Activated naive CD4-positive, alpha-beta T cell treated with anti-CD3 and anti-CD28 coated beads, Interleukin-2, amount 50 U/mL, for 72 hours (primary cell): ENCODE measurements around the gene TUB. TPM values are rescaled to one million over a fixed set of nuclear protein-coding genes. Genes with fewer than 3 reads are reported as not detected.

Source experiments
- ATAC-seq, 2 donors: fragments of 150-1000 bp; cut with Tn5 transposase; 2 replicates each; pipeline ENCODE4 v1.10.0; 2021; ENCODE audit warnings: mild to moderate bottlenecking in 2 of 2, moderate library complexity in 2 of 2
- DNase-seq, 2 donors: peaks; one replicate each; pipeline ENCODE4 v3.0.0; 2021 to 2022; ENCODE audit warnings: low spot score in 2 of 2
- H3K27ac Mint-ChIP-seq, 2 donors: one replicate each; pipeline ENCODE4 v1.8.0; 2022; ENCODE audit warnings: mild to moderate bottlenecking in 2 of 2, mixed read lengths in 2 of 2
- H3K36me3 Mint-ChIP-seq, 2 donors: one replicate each; pipeline ENCODE4 v1.8.0; 2022; ENCODE audit warnings: mixed read lengths in 2 of 2
- H3K9me3 Mint-ChIP-seq, 2 donors: one replicate each; pipeline ENCODE4 v1.8.0; 2022; ENCODE audit warnings: mixed read lengths in 2 of 2
- total RNA-seq, 2 donors: library from RNA; stranded (reverse); gene quantifications; one replicate each; pipeline ENCODE4 v1.2.3, GENCODE V29; 2022

Gene TUB
- total RNA-seq, 2 donors from 2014 or later, result 0.07 to 0.41 TPM

DNA sequence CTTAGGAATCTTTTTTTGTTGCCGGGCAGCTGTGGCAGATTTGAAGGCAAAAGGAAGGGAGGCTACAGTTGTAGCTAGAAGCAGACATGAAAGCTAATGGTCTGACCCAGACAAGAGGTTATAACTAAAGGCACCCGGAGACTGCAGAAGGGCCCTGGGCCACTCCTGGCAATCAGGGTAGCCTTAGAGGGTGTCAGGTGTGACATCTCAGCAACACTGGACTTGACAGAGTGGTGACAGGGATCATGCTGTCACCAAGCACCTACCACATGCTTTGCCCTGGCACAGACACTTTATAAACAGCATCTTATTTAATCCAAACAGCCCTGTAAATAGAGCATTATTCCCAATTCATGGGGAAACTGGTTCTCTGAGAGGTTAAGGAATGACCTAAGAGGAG lies 25.7 kb downstream of the TUB start:
- Mint-ChIP-seq H3K9me3 (no peaks in the 10 kb centered on the region), H3K36me3 (no peaks in the 10 kb centered on the region), H3K27ac (peak overlapping the region in 1 of 2 donors; percentile 66)
- DNase-seq, result no peak
- ATAC-seq, result no peak

- Mint-ChIP-seq H3K36me3 (no peaks in the 10 kb centered on the region), H3K27ac (no peak overlapping the region), H3K9me3 (no peaks in the 10 kb centered on the region)
- DNase-seq (no peak), ATAC-seq (no peak)
These were observed 26.6 kb downstream of the TUB start for GRCh38 chr11:8107642-8108041.

DNA sequence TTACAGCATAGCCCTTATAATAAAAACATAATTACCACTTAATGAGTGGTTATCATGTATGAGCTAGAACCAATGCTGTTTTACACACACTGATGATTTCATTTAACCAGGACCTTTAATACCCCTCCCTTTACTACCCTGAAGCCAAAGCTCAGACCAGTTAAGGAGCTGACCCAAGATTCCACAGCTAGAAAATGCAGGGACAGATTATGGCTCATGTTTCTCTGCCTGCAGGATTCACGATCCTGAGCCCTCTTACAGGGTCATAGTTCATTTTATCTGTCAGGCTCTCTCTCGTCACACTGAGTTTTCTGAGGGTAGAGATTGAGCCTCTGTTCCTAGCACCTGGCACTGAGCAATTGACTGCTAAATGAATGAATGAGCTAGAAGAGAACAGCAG lies 27.4 kb downstream of the TUB start:
- ATAC-seq (no peak), DNase-seq (no peak)
- no peaks in the 10 kb centered on the region for H3K36me3 Mint-ChIP-seq
- H3K27ac Mint-ChIP-seq, result no peak overlapping the region
- H3K9me3 Mint-ChIP-seq, result no peaks in the 10 kb centered on the region

- H3K9me3 Mint-ChIP-seq, result peaks cover under 1 to 3% of the 10 kb centered on the region in 2 donors
- ATAC-seq, result no peak
- DNase-seq, result no peak
- peak overlapping the region in 1 of 2 donors; percentile 85 for H3K27ac Mint-ChIP-seq
- H3K36me3 Mint-ChIP-seq, result peaks cover 2 to 11% of the 10 kb centered on the region in 2 donors
These were observed 28.7 kb downstream of the TUB start for GRCh38 chr11:8109675-8110074.

GRCh38 chr11:8110396-8110795 lies 29.4 kb downstream of the TUB start:
- peak overlapping the region in 1 of 2 donors; percentile 46 for H3K27ac Mint-ChIP-seq
- no peak for DNase-seq
- H3K36me3 Mint-ChIP-seq, result peaks cover 8 to 18% of the 10 kb centered on the region in 2 donors
- peaks cover 5 to 8% of the 10 kb centered on the region in 2 donors for H3K9me3 Mint-ChIP-seq
- no peak for ATAC-seq

GRCh38 chr11:8111636-8112035 lies 30.6 kb downstream of the TUB start:
- DNase-seq (no peak), ATAC-seq (no peak)
- peaks cover 18 to 29% of the 10 kb centered on the region in 2 donors for H3K36me3 Mint-ChIP-seq
- H3K27ac Mint-ChIP-seq, result no peak overlapping the region
- peaks cover 5 to 8% of the 10 kb centered on the region in 2 donors for H3K9me3 Mint-ChIP-seq

- ATAC-seq (no peak), DNase-seq (no peak)
- no peak overlapping the region for H3K27ac Mint-ChIP-seq
- peaks cover 16 to 22% of the 10 kb centered on the region in 2 donors for H3K36me3 Mint-ChIP-seq
- peaks cover 5 to 7% of the 10 kb centered on the region in 2 donors for H3K9me3 Mint-ChIP-seq
These were observed 41.3 kb downstream of the TUB start for GRCh38 chr11:8122173-8122764.

DNA sequence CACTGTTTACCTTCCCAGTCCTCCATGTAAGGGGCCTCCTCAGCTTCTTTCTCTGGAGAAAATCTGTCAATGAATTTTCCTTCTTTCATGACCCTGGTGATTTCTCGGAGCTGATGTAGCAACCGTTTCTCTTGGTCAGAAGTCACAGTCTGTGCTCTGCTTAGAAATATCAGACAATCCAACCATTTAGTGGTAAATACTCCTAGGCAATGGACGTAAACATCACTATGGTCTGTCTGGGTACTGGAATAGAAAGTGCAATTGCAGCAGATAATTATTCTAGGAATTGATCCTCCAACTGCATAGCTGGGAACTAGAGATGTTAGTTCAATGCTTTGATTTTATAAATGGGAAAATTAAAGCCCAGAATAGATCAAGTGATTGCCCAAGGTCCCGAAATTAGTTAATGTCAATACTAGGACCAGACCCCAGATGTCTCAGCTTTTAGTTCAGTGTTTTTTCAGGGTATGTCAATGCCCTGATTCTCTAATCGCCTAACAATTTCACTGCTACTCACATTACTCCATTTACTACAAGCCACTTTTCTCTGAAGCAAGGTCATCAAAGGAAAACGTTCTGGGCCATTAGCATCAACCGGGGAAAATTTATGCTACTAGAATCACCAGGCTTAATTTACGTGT lies 45.8 kb downstream of the TUB start:
- DNase-seq (no peak), ATAC-seq (no peak)
- peaks cover 4 to 5% of the 10 kb centered on the region in 2 donors for H3K9me3 Mint-ChIP-seq
- H3K27ac Mint-ChIP-seq, result no peak overlapping the region
- H3K36me3 Mint-ChIP-seq, result peaks cover 0 to 6% of the 10 kb centered on the region in 2 donors

GRCh38 chr11:8127447-8127846 lies 46.4 kb downstream of the TUB start:
- ATAC-seq (no peak), DNase-seq (no peak)
- Mint-ChIP-seq H3K27ac (no peak overlapping the region), H3K36me3 (no peaks in the 10 kb centered on the region), H3K9me3 (no peaks in the 10 kb centered on the region)

- DNase-seq (no peak), ATAC-seq (no peak)
- peaks cover 0 to 4% of the 10 kb centered on the region in 2 donors for H3K9me3 Mint-ChIP-seq
- H3K27ac Mint-ChIP-seq, result no peak overlapping the region
- H3K36me3 Mint-ChIP-seq, result peaks cover 30 to 42% of the 10 kb centered on the region in 2 donors
These were observed 57.5 kb downstream of the TUB start for GRCh38 chr11:8138526-8138925.

GRCh38 chr11:8149726-8150125 lies 68.7 kb downstream of the TUB start:
- ATAC-seq (no peak), DNase-seq (no peak)
- peaks cover 4 to 11% of the 10 kb centered on the region in 2 donors for H3K36me3 Mint-ChIP-seq
- H3K9me3 Mint-ChIP-seq, result no peaks in the 10 kb centered on the region
- H3K27ac Mint-ChIP-seq, result no peak overlapping the region

Other genes with a start within 250 kb of the TUB start
- gene OR10A6, start 149.9 kb upstream of the TUB start, total RNA-seq, result not detected
- gene OR10A3, start 139.5 kb upstream of the TUB start, total RNA-seq, result not detected
- gene NLRP10, start 115.8 kb upstream of the TUB start, total RNA-seq, result not detected
- 100 to 1,000 TPM; 329 to 492 TPM for gene EIF3F, start 93.9 kb upstream of the TUB start, total RNA-seq
- 10 to 100 TPM; 12.1 to 19.7 TPM for gene RIC3, start 87.8 kb downstream of the TUB start, total RNA-seq
- gene LMO1, start 182.7 kb downstream of the TUB start, total RNA-seq, result not detected